Activated CD8-positive, alpha-beta T cell treated with anti-CD3 and anti-CD28 coated beads for 36 hours (primary cell): ENCODE results near the gene SETD2. TPM values are rescaled to one million over a fixed set of nuclear protein-coding genes. Genes with fewer than 3 reads are reported as not detected.

ENCODE experiments used
- ATAC-seq: fragments of 200-7000 bp; cut with Tn5 transposase; one replicate; pipeline ENCODE4 v1.10.0; 2021; ENCODE audit warnings: mild to moderate bottlenecking, moderate library complexity
- CTCF ChIA-PET: fragments of 350-600 bp; sonication (Branson Sonifier 250); formaldehyde crosslinking; loops from one replicate; lab custom pipeline; 2021; ENCODE audit warnings: antibody characterized with exemption; lab: Charles Lee
- POLR2A ChIA-PET: fragments of 350-600 bp; sonication (Branson Sonifier 250); formaldehyde crosslinking; loops from one replicate; lab custom pipeline; 2021; ENCODE audit warnings: antibody characterized with exemption; lab: Charles Lee
- DNase-seq: peaks from one replicate; pipeline ENCODE4 v3.0.0-alpha.2; 2020
- H3K27ac Mint-ChIP-seq: one replicate; pipeline ENCODE4 v1.8.0; 2021; ENCODE audit warnings: mild to moderate bottlenecking, mixed read lengths
- H3K27me3 Mint-ChIP-seq: one replicate; pipeline ENCODE4 v1.8.0; 2021; ENCODE audit warnings: mixed read lengths
- H3K36me3 Mint-ChIP-seq: one replicate; pipeline ENCODE4 v1.8.0; 2021; ENCODE audit warnings: low read depth, mixed read lengths
- H3K4me1 Mint-ChIP-seq: one replicate; pipeline ENCODE4 v1.8.0; 2021; ENCODE audit warnings: low read depth, mixed read lengths
- H3K4me3 Mint-ChIP-seq: one replicate; pipeline ENCODE4 v1.8.0; 2021; ENCODE audit warnings: mild to moderate bottlenecking, moderate library complexity, mixed read lengths
- H3K9me3 Mint-ChIP-seq: one replicate; pipeline ENCODE4 v1.8.0; 2021; ENCODE audit warnings: mixed read lengths
- intact Hi-C: fragments of 100-400 bp; cut with micrococcal nuclease; formaldehyde crosslinking; loops from one replicate; pipeline ENCODE4 v1.10.0; 2022
- total RNA-seq, 2 experiments: library from RNA; stranded (reverse); gene quantifications; one replicate each; pipeline ENCODE4 v1.2.3, GENCODE V29; 2021
- TF ChIP-seq, protein P1 (sequence below): fragments of 200-600 bp; IDR thresholded peaks from one replicate; pipeline ENCODE4 v1.8.0; 2022; ENCODE audit warnings: antibody characterized with exemption, mild to moderate bottlenecking

Gene SETD2
- total RNA-seq, 2 experiments from 2014 or later = 34.7 to 36.1 TPM

DNA sequence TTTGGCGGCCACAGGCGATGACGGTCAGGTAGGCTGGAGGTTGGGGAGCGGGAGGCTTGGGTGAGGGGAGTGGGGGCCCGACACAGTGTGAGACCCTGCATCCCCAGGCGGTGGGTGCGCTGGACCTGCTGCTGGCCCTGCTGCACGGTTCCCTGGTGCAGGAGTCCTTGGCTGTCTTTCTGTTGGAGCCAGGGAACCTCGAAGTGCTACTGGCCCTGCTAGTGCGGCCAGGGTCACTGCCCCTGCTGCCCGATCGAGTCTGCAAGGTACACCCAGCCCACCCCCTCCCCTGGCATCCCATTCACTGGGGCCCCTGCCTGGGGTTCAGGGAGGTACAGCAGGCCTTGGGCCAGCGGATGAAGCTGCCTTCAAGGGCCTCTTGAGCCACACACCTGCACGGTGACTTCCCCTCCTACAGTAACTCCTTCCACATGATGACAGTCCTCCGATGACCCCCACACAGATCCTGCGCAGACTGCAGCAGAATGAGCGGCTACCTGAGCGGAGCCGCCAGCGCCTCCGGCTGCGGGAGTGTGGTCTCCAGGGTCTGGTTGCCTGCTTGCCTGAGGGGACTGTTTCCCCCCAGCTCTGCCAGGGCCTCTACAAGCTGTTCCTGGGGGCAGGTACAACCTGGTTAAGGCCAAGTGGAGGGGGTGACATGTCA is 164.9 kb downstream of the SETD2 start:
- intact Hi-C loops = loop anchor here (5.0 kb wide), 1 partner anchor 77 kb away; no protein-coding TSS in a partner anchor
- no peak overlapping the region for H3K27ac Mint-ChIP-seq
- H3K9me3 Mint-ChIP-seq = no peaks in the 10 kb centered on the region
- H3K4me1 Mint-ChIP-seq = peaks cover 21% of the 10 kb centered on the region
- POLR2A ChIA-PET = interaction anchor here (1.1 to 1.7 kb wide), 3 partner anchors 9 to 198 kb away, joined by 3 to 6 read pairs (median 4); no protein-coding TSS in a partner anchor
- no peaks in the 10 kb centered on the region for H3K27me3 Mint-ChIP-seq
- DNase-seq = no peak
- peaks cover 24% of the 10 kb centered on the region for H3K36me3 Mint-ChIP-seq
- TF ChIP-seq, protein P1, sequence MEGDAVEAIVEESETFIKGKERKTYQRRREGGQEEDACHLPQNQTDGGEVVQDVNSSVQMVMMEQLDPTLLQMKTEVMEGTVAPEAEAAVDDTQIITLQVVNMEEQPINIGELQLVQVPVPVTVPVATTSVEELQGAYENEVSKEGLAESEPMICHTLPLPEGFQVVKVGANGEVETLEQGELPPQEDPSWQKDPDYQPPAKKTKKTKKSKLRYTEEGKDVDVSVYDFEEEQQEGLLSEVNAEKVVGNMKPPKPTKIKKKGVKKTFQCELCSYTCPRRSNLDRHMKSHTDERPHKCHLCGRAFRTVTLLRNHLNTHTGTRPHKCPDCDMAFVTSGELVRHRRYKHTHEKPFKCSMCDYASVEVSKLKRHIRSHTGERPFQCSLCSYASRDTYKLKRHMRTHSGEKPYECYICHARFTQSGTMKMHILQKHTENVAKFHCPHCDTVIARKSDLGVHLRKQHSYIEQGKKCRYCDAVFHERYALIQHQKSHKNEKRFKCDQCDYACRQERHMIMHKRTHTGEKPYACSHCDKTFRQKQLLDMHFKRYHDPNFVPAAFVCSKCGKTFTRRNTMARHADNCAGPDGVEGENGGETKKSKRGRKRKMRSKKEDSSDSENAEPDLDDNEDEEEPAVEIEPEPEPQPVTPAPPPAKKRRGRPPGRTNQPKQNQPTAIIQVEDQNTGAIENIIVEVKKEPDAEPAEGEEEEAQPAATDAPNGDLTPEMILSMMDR = peak; percentile 27
- no peak for ATAC-seq
- no peak overlapping the region for H3K4me3 Mint-ChIP-seq
- CTCF ChIA-PET = interaction anchor here (0.8 to 2.7 kb wide), 11 partner anchors 8 to 139 kb away, joined by 3 to 17 read pairs (median 4); no protein-coding TSS in a partner anchor

GRCh38 chr3:46998121-46998851 is 165.6 kb downstream of the SETD2 start:
- H3K36me3 Mint-ChIP-seq = peaks cover 19% of the 10 kb centered on the region
- DNase-seq (peak; percentile 86), ATAC-seq (peak; percentile 87)
- POLR2A ChIA-PET = interaction anchor here (0.6 to 1.7 kb wide), 4 partner anchors 10 to 198 kb away, joined by 3 to 6 read pairs (median 4); no protein-coding TSS in a partner anchor
- intact Hi-C loops = loop anchor here (5.0 kb wide), 1 partner anchor 76 kb away; no protein-coding TSS in a partner anchor
- peaks cover 21% of the 10 kb centered on the region for H3K4me1 Mint-ChIP-seq
- no peak overlapping the region for H3K4me3 Mint-ChIP-seq
- peak overlapping the region; percentile 20 for H3K27ac Mint-ChIP-seq
- H3K27me3 Mint-ChIP-seq = no peaks in the 10 kb centered on the region
- CTCF ChIA-PET = interaction anchor here (0.8 to 2.7 kb wide), 18 partner anchors 9 to 139 kb away, joined by 3 to 17 read pairs (median 4); no protein-coding TSS in a partner anchor
- H3K9me3 Mint-ChIP-seq = no peaks in the 10 kb centered on the region
- TF ChIP-seq, protein P1 = peak; percentile 89

DNA sequence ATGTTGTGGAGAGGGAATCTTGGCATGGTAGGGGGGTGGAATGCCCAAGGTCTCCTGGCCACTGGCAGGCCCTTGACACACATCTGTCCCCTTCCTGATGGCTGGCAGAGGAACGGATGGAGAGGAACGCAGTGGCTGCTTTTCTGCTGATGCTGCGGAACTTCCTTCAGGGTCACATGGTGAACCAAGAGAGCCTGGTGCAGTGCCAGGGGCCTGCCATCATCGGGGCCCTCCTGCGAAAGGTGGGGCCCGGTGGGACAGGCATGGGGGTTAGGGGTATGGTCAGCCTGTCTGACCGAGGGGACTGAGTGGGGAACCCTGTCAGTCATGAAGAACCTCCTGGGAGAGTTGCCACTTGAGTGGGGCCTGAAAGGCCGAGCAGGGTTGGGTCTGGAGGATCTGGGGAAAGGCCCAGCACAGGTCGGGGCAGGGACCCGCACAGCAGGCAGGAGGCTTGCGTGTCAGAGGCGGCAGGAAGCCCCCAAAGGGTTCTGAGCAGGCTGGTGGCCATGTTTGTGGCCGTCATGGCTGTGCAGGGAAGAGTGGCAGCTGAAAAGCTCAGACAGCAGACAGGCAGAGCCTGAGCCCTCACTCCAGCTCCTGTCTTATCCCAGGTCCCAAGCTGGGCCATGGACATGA is 166.3 kb downstream of the SETD2 start:
- intact Hi-C loops = loop anchor here (5.0 kb wide), 1 partner anchor 75 kb away; no protein-coding TSS in a partner anchor
- peaks cover 19% of the 10 kb centered on the region for H3K36me3 Mint-ChIP-seq
- CTCF ChIA-PET = interaction anchor here (0.8 to 2.7 kb wide), 14 partner anchors 10 to 138 kb away, joined by 3 to 17 read pairs (median 4); no protein-coding TSS in a partner anchor
- no peak overlapping the region for H3K4me3 Mint-ChIP-seq
- TF ChIP-seq, protein P1 = no peak
- peak overlapping the region; percentile 0 for H3K27ac Mint-ChIP-seq
- DNase-seq (no peak), ATAC-seq (no peak)
- H3K9me3 Mint-ChIP-seq = no peaks in the 10 kb centered on the region
- H3K4me1 Mint-ChIP-seq = peaks cover 21% of the 10 kb centered on the region
- POLR2A ChIA-PET = interaction anchor here (0.6 kb wide), 2 partner anchors 16 to 88 kb away, joined by 3 read pairs; no protein-coding TSS in a partner anchor
- H3K27me3 Mint-ChIP-seq = no peaks in the 10 kb centered on the region

GRCh38 chr3:46996689-46997452 is 167.0 kb downstream of the SETD2 start:
- H3K4me3 Mint-ChIP-seq = no peak overlapping the region
- CTCF ChIA-PET = interaction anchor here (1.3 to 2.1 kb wide), 3 partner anchors 10 to 15 kb away, joined by 4 to 13 read pairs (median 5); no protein-coding TSS in a partner anchor
- H3K9me3 Mint-ChIP-seq = no peaks in the 10 kb centered on the region
- DNase-seq (no peak), ATAC-seq (no peak)
- H3K36me3 Mint-ChIP-seq = peaks cover 16% of the 10 kb centered on the region
- peak overlapping the region; percentile 0 for H3K27ac Mint-ChIP-seq
- TF ChIP-seq, protein P1 = no peak
- H3K4me1 Mint-ChIP-seq = peaks cover 21% of the 10 kb centered on the region
- no peaks in the 10 kb centered on the region for H3K27me3 Mint-ChIP-seq
- intact Hi-C loops = loop anchor here (5.0 kb wide), 1 partner anchor 75 kb away; no protein-coding TSS in a partner anchor
- POLR2A ChIA-PET = interaction anchor here (0.6 to 0.7 kb wide), 2 partner anchors 45 to 88 kb away, joined by 3 read pairs; no protein-coding TSS in a partner anchor
